ENCODE measurements around the gene PITPNC1.
"Not testable (repeated sequence)": the region's sequence is repeated elsewhere in the genome, so short reads cannot be mapped to it uniquely, and the experiment has no call there.

Gene PITPNC1

DNA sequence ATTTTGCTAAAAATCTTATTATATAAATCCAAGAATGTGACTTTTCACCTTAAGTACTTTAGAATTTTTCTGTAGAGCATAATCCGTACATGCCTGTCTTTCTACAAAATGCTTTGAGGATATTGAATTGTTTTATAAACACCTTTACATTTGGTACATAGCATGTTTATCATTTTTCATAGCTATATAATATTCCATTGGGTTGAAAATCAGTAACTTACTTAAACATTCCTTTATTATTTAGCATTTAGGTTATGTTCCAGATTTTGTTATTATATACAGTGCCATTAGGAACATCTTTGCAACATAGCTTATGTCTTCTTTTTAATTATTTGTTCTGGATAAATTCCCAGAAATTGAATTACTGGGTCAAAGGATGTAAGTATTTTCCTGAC is 323.6 kb downstream of the PITPNC1 start:
- DNase-seq = no peak

DNA sequence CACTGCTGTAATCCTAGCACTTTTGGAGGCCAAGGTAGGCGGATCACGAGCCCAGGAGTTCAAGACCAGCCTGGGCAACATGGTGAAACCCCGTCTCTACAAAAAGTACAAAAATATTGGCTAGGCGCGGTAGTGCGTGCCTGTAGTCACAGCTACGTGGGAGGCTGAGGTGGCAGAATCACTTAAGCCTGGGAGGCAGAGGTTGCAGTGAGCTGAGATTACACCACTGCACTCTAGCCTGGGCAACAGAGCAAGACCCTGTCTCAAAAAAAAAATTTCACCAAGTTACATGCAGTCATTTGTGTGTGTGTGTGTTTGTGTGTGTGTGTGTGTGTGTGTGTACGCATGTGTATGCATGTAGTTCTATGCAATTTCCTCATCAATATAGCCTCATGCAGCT is 325.8 kb downstream of the PITPNC1 start:
- not testable (repeated sequence) for DNase-seq

DNA sequence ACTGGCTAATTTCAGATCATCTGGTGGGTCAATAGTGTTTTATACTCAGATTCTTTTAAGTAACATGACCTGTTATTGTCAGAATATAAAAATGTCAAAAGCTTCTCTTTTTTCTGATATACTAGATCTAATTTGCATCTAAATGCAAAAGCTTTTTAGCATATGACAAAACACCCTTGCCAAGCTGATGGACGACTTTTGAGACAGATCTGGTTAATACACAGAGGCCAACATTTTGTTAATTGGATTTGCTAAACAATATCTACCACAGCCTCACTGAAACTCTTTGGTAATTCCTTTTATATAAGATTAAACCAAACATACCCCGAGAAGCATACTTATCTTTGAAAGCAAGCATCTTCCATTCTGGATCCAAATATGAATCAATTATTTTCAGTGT is 330.4 kb downstream of the PITPNC1 start:
- no peak for DNase-seq

DNA sequence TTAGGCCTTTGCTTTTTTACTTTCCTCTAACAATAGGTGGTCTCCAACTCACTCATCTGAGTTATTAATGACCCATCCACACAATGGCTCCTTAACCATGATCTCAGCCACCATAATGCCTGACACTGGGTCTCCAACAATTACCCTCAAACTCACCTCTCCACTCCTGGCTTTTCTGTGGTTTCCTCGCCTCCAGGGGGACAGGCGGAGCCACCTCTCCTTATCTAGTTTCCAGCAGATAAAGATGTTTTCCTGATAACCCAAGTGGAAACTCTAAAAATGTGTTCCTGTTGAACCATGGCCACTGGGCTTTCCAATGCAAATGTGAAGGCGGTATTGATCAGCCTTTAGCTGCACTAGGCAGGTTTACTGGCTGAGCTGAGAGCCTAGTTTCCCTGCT is 331.3 kb downstream of the PITPNC1 start:
- DNase-seq = no peak

DNA sequence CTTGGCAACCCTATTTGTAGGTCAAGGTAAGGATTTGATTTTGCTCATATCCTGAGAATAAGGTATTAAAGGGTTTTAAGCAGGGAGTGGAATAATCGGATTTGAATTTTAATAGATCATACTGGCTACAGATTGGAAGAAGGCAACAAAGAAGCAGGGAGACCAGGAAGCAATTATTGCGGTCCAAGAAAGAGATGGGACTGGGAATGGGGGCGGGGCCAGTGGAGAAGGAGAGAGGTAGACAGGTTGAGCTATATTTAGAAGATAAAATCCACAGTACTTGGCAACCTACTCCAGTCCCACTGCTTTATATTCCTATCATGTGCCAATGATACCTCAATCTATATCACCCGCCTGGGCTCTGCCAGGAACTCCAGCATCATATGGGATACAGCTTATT is 334.8 kb downstream of the PITPNC1 start:
- no peak for DNase-seq

DNA sequence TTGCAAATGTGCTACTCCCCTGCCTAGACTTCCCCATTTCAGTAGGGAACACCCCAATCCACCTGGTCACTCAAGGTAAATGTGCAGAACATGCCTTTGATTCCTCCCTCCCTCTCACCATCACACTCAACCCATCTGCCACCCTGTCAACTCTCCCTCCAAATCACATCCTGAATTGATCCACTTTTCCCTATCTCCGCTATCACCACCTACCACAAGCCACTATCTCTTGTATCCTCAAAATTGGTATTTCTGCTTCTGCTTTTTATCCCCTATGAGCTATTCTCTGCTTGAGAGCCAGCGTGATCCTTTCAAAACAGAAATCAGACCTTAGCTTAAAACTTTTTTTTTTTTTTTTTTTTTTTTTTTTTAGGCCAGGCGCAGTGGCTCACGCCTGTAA is 335.3 kb downstream of the PITPNC1 start:
- no peak for DNase-seq

DNA sequence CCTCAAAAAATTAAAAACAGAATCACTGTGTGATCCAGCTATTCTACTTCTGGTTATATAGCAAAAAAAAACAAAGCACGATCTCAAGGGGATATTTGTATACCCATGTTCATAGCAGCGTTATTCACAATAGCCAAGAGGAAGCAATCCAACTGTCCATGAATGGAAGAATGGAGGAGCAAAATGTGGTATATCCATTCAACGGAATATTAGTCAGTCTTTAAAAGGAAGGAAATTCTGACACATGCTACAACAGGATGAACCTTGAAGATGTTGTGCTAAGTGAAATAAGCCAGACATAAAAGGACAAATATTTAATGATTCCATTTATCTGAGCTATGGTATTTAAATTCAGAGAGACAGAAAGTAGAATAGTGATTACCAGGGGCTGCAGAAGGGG is 336.1 kb downstream of the PITPNC1 start:
- DNase-seq = no peak

DNA sequence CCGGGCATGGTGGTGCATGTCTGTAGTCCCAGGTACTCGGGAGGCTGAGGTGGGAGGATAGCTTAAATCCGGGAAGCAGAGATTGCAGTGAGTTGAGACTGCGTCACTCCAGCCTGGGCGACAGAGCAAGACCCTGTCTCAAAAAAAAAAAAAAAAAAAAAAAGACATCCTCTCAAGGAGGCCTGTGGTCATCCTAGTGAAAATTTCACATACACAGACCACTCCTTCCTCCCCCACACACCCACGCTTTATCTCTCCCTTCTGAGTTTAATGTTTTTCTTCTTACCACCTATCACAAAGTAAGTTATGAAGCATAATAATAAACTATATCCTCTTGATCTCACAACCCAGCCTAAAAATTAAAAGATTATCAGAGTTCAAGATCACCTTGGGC is 339.3 kb downstream of the PITPNC1 start:
- no peak for DNase-seq

DNA sequence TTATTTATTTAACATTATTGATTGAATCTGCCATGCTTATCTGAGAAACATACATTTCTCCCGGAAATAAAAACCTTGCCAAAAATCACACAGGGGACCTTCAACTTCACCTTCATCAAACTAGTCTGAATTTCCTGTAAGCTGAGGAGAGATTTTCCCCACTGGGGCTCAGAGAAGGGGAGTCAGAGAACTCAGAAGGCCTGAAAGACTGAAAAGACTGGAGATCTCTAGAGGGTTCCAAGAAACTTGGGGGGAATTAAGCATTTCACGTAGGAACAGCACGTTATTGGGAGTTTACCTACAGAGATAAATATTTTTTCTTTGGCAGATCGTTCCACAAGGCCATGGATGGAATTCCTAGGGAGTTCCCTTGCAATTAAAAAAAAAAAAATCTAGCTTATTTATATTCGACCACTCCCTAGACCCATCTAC is 340.1 kb downstream of the PITPNC1 start:
- DNase-seq = no peak

DNA sequence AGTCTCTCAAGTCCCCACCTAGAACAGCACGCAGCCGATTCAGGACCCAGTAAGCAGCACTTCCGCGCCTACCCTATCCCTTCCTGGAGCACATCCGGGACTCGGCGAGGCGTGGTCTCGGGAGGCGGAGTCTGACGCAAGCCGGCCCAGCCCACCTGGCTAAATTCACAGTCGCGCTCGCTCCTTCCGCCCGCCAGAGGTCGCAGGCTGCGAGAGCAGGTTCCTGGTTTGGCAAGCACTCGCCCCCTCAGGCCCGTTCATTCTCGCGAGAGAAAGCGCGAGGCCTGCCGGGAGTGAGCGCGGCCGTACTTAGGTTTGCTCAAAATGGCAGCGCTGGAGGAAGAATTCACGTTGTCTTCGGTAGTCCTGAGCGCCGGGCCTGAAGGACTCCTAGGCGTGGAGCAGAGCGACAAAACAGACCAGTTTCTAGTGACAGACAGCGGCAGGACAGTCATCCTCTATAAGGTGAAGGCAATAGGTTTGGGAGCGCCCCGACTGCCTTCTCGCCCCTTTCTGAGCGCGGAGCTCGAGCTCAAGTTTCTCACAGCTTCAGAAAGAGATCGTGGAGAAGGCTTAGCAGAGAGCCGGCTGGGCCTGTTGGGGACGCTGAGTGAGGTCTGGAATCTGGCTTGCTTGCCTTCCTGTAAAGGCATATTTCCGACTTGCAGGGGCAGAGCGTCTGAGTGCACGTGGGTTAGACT is 340.7 kb downstream of the PITPNC1 start, which contains the start of gene NOL11:
Gene NOL11 (plus strand): TSS at position 313 of the 701 bp plus-strand sequence. CDS start 12 bp downstream, at position 325.
- peak; percentile 99 for DNase-seq

DNA sequence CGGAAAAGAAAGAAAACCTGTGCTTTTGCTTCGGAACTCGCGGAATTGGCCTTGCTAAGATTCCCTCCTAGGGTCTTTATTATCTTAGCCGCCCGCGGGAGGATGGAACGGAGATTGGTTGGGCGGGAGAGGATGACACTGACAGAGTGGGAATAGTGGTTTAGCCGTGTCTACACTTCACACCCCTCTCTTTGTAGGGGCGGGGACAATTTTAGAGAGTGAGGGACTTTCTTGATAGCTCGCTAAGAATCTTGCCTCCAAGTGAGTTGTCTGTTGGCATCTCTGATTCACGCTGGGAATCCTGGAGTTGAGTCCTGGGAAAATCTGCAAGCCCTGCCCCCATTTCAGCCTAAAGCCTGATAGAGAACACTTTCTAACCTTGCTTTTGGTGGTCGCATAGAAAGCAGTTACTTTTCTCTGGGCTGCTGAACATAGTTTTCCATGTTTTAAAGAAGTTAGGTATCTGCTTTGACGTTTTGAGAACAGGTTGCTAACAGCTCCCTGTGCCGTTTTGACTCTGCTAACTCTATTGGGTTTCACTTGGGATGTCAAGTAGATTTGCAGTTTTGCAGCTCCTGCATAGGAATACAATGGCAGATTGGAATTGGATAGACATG is 341.4 kb downstream of the PITPNC1 start:
- DNase-seq = peak; percentile 24

DNA sequence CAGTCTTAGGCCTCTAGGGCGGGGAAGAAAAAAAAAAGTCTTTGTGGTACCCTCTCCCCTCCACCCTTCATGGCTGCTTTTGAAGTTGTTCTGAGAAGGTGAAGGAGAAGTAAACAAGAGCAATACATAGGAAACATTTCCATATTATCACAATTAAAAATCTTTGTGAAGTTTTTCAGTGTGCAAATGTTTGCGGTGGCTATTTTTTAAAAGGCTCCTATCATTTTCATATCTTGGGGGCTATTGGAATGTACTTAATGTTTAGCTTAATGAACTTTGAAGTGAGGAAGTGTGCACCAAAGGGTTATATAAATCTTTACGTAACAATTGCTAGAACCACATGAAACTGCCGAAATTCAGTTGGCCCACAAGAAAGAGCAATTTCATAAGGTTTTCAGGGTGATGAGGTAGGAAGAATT is 348.3 kb downstream of the PITPNC1 start:
- DNase-seq = no peak

DNA sequence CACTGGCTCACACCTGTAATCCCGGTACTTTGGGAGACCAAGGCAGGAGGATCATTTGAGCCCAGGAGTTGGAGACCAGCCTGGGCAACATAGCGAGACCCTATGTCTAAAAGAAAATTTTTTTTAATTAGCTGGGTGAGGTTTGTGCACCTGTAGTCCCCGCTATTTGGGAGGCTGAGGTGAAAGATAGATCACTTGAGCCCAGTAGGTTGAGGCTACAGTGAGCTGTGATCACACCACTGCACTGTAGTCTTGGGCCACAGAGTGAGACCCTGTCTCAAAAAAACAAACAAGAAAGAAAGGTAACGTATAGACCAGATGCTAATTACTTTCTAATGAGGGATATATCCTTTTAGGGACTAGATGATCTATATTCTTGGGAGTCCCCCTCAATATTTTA is 348.7 kb downstream of the PITPNC1 start:
- no peak for DNase-seq

DNA sequence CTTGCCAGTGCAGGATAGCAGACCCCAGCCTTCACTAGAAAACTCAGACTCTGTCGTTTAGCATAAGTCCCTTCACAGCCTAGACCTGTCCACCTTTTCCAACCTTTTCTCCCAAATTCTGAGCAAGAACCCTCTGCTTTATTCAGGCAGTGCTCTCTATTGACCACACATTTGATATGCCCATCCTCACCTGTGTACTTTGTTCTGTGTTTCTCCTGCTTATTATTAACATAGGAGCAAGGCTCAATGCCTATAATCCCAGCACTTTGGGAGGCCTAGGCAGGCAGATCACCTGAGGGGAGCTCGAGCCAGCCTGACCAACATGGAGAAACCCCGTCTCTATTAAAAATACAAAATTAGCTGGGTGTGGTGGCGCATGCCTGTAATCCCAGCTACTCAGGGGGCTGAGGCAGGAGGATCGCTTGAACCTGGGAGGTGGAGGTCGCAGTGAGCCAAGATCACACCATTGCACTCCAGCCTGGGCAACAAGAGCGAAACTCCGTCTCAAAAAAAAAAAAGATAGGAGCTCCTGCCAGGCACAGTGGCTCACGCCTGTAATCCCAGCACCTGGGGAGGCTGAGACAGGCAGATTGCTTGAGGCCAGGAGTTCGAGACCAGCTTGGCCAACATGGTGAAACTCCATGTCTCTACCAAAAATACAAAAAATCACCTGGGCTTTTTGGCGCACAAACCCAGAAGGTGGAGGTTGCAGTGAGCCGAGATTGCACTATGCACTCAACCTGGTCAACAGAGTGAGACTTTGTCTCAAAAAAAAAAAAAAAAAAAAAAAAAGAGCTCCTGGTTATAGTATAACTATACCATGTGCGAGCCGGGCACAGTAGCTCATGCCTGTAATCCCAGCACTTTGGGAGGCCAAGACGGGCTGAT is 350.3 kb downstream of the PITPNC1 start:
- not testable (repeated sequence) for DNase-seq

DNA sequence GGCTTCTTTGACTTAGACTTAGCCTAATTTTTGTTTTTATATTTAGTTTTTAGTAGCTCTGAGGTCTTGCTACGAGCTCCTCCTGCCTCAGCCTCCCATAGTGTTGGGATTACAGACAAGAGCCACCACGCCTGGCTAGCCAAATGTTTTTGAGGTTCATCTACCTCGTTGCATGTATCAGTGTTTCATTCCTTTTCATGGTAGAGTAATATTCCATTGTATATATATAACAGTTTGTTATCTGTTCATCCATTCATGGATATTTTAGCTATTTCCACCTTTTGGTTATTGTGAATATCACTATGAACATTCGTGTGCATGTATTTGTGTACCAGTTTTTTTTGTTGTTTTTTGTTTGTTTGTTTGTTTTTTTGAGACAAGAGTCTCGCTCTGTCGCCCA is 352.8 kb downstream of the PITPNC1 start:
- no peak for DNase-seq

DNA sequence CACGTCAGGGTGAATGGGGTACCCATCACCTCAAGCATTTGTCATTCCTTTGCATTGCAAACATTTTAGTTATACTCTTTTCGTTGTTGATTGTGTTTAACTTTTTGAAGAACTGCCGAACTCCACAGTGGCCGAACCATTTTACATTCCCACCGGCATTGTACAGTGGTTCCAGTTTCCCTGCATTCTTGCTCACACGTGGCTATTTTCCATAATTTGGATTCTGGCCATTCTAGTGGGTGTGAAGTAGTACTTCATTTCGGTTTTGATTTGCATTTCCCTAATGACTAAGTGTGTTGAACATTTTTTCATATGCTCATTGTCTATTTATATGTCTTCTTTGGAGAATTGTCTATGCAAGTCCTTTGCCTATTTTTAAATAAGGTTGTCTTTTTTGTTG is 353.6 kb downstream of the PITPNC1 start:
- no peak for DNase-seq

DNA sequence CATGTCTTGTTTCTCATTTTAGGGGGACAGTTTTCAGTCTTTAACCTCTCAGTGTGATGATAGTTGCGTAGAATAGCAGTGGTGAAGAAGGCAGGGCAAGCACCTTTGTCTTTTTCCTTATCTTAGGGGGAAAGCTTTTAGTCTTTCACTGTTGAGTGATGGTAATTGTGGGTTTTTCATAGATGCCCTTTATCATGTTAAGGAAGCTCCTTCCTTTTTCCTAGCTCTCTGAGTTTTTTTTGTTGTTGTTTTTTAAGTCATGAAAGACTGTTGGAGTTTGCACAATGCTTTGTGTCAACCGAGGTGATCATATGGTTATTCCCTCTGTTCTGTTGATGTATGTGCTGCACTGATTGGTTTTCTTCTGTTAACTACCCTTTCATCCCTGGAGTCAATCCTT is 356.4 kb downstream of the PITPNC1 start:
- no peak for DNase-seq

DNA sequence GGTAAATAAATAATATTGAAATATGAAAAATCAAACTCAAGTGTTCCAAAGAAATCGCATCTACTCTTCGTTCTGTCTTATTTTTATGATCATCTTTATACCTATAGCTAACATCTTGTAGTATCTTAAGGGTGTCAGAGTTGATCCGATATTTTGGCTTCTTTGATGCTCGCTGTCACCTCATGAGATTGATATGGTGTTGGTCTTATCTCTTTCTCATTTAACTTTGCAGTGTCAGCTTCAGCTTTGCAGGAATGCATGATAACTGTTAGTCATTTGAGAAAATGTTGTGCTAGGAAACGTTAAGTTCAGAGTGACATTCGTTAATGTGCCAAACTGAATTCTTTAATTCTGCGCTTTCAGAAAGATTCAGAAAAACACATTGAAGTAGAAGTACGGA is 360.1 kb downstream of the PITPNC1 start:
- no peak for DNase-seq

DNA sequence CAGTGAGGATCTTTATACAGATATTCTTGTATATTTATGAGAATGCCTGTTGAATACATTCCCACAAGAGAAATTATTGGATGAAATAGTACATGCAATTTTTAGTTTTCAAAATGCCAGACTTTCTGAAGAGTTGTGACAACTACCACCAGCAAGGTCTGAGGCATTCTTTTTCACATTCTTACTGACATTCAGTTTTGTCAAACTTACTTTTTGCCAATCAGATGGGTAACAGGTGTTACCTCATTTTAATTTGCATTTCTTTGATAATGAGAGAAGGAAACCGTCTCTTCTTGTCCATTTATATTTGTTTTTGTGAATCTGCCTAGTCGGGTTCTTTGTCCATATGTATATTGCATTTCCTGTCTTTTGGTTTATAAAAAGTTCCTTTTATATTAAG is 364.9 kb downstream of the PITPNC1 start:
- DNase-seq = no peak

All from NCI-H345 (cell line).